K562 (cell line): ENCODE measurements around the gene AURKB. TPM values are rescaled to one million over a fixed set of nuclear protein-coding genes. Genes with fewer than 3 reads are reported as not detected.

Source experiments
- ATF1 ChIP-seq, 2 experiments: fragments of 450-650 bp in 1 of 2; IDR thresholded peaks; 2 replicates each; pipeline ENCODE4 v1.6.1; 2016; ENCODE audit warnings: missing compliant biosample characterization in 1 of 2, missing genetic modification characterization in 1 of 2
- FOXK2 ChIP-seq, 2 experiments: fragments of 450-650 bp; IDR thresholded peaks in 1 of 2; conservative IDR thresholded peaks in 1 of 2; 2 replicates each; pipeline ENCODE4 v1.6.1; 2016; ENCODE audit warnings: low read depth in 2 of 2, mild to moderate bottlenecking in 1 of 2
- NFRKB ChIP-seq: fragments of 450-650 bp; IDR thresholded peaks from 2 replicates; pipeline ENCODE4 v1.6.1; 2016; ENCODE audit warnings: low read depth
- NFYB ChIP-seq: IDR thresholded peaks from 2 replicates; pipeline ENCODE4 v1.6.1; 2011; ENCODE audit warnings: mild to moderate bottlenecking, moderate library complexity; ENCODE audit not compliant: insufficient read length; ENCODE audit errors: extremely low read depth
- RB1 ChIP-seq: fragments of 450-650 bp; IDR thresholded peaks from 2 replicates; pipeline ENCODE4 v1.6.1; 2017; ENCODE audit warnings: low read depth, mild to moderate bottlenecking
- ZBTB1 ChIP-seq: sonication (generic); formaldehyde crosslinking; IDR thresholded peaks from 2 replicates; pipeline ENCODE4 v1.8.1; 2023; ENCODE audit warnings: missing genetic modification reagents, low read depth, mild to moderate bottlenecking, borderline replicate concordance
- ZMIZ1 ChIP-seq, 2 experiments: fragments of 150-350 bp in 1 of 2; IDR thresholded peaks; 2 replicates each; pipeline ENCODE4 v1.6.1; 2012 to 2016; ENCODE audit warnings: low read depth in 2 of 2, low read length in 2 of 2, mild to moderate bottlenecking in 1 of 2, moderate library complexity in 1 of 2
- ZNF121 ChIP-seq: sonication (generic); formaldehyde crosslinking; conservative IDR thresholded peaks from 2 replicates; pipeline ENCODE4 v1.8.0; 2022; ENCODE audit warnings: missing genetic modification reagents
- ZNF232 ChIP-seq: sonication (generic); formaldehyde crosslinking; IDR thresholded peaks from 2 replicates; pipeline ENCODE4 v1.8.0; 2022; ENCODE audit warnings: mild to moderate bottlenecking, missing genetic modification reagents
- ZNF589 ChIP-seq: fragments of 200-800 bp; sonication (Bioruptor generic); IDR thresholded peaks from 2 replicates; pipeline ENCODE4 v1.6.1; 2016; ENCODE audit warnings: low read depth, missing genetic modification characterization, missing compliant biosample characterization
- ZNF592 ChIP-seq: fragments of 450-650 bp; IDR thresholded peaks from 2 replicates; pipeline ENCODE4 v1.6.1; 2017; ENCODE audit warnings: antibody characterized with exemption, mild to moderate bottlenecking
- polyA plus RNA-seq, 8 experiments: library from polyadenylated mRNA; depleted of rRNA in 4 of 8; stranded (reverse) in 5 of 8; unstranded in 3 of 8; fragments of >200 nt; fragmentation: Nextera tagmentation in 2 of 8; fragmentation: Illumina TruSeq in 1 of 8; extraction: Ambion mirVana in 2 of 8; extraction: Trizol in 1 of 8; gene quantifications; 2 replicates each; pipeline versions ENCODE4 v1.2.1 to v1.2.3, GENCODE V29; 2011 to 2014; ENCODE audit warnings: inconsistent platforms in 1 of 8, missing spikeins in 1 of 8
- total RNA-seq, 7 experiments: library from RNA; depleted of rRNA in 6 of 7; stranded (reverse); fragments of >200 nt in 6 of 7; fragmentation: Illumina TruSeq in 2 of 7; extraction: Trizol in 2 of 7; gene quantifications; 2 replicates each; pipeline versions ENCODE4 v1.2.1 to v1.2.3, GENCODE V29; 2011 to 2021; ENCODE audit warnings: low replicate concordance in 1 of 7
- TF ChIP-seq, protein P1 (sequence below): sonication (generic); formaldehyde crosslinking; IDR thresholded peaks from 2 replicates; pipeline ENCODE4 v1.8.0; 2023; ENCODE audit warnings: mild to moderate bottlenecking, missing genetic modification reagents
- TF ChIP-seq, protein P2 (sequence below): sonication (generic); IDR thresholded peaks from 2 replicates; pipeline ENCODE4 v1.6.1; 2016
- TF ChIP-seq, protein P3 (sequence below): fragments of 450-650 bp; formaldehyde crosslinking; IDR thresholded peaks from 2 replicates; pipeline ENCODE4 v1.4.0; 2022; ENCODE audit warnings: missing genetic modification characterization

The AURKB gene
- total and polyA plus RNA-seq, 9 of the 15 experiments (the other 6 are each of a cell fraction or from before 2014, with no cell fraction given): 27.2 to 114 (median 74.8) TPM

DNA sequence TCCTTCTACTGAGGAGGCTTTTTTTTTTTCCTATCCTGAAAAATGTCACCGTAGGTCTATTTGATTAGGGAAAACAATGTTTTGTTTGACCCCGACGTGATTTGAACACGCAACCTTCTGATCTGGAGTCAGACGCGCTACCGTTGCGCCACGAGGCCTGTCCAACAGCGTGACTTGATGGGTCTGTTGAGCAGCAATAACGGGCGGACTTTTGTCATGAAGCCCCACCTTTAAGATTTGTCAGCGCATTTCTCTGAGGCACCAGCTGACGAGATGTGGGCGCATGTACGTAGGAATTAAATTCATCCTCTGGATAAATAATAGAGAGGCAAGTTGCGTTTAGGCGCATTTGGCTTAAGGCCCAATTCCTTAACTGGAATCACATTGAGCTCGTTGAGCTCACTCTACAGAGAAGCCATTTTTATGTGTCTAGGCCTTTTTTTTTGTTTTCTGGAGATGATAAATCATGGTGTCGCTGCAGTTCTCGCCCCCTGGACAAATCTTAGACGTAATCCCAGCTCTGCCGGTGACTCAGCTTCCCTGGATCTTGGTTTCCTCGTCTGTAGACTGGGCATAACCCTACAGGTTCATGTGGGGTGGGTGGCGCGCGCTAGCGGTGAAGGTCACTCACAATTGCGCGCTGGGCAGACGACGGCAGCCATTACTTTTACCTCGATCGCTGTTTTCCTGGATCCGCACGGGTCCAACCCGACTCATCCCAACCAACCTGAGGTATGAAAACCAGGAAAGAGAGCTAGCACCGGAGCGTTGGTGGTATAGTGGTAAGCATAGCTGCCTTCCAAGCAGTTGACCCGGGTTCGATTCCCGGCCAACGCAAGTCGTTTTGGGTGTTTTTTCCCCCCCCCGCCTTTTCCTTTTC is 10.6 kb upstream of the AURKB start (continued):
- TF ChIP-seq ZNF592 (peak; percentile 27), FOXK2 (conservative IDR thresholded peaks at IDR 0.05 in 1 of 2, IDR thresholded peaks at IDR 0.05 in 1 of 2; ENCODE audit: low read depth in 2 of 2) (peak in 1 of 2 experiments; percentile 56; a peak in 2 of 4 replicates), NFYB (no peak), NFRKB (peak; percentile 80), ZMIZ1 (IDR thresholded peaks at IDR 0.05; ENCODE audit: low read depth in 2 of 2, low read length in 2 of 2) (no peak), ZBTB1 (CRISPR knock-in tag) (no peak), ZNF121 (CRISPR knock-in tag) (no peak), ZNF589 (CRISPR knock-in tag) (no peak), ZNF232 (no peak), RB1 (peak; percentile 61; the same call in 1 of the 2 replicates), ATF1 (CRISPR knock-in tag; IDR thresholded peaks at IDR 0.05) (no peak), ATF1 (tag; IDR thresholded peaks at IDR 0.05) (peak; percentile 82)
- TF ChIP-seq, protein P1, sequence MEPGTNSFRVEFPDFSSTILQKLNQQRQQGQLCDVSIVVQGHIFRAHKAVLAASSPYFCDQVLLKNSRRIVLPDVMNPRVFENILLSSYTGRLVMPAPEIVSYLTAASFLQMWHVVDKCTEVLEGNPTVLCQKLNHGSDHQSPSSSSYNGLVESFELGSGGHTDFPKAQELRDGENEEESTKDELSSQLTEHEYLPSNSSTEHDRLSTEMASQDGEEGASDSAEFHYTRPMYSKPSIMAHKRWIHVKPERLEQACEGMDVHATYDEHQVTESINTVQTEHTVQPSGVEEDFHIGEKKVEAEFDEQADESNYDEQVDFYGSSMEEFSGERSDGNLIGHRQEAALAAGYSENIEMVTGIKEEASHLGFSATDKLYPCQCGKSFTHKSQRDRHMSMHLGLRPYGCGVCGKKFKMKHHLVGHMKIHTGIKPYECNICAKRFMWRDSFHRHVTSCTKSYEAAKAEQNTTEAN: no peak
- TF ChIP-seq, protein P2, sequence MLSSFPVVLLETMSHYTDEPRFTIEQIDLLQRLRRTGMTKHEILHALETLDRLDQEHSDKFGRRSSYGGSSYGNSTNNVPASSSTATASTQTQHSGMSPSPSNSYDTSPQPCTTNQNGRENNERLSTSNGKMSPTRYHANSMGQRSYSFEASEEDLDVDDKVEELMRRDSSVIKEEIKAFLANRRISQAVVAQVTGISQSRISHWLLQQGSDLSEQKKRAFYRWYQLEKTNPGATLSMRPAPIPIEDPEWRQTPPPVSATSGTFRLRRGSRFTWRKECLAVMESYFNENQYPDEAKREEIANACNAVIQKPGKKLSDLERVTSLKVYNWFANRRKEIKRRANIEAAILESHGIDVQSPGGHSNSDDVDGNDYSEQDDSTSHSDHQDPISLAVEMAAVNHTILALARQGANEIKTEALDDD: 0 out of 2 replicates have a peak, but pooled peaks have one; percentile 42
- TF ChIP-seq, protein P3, sequence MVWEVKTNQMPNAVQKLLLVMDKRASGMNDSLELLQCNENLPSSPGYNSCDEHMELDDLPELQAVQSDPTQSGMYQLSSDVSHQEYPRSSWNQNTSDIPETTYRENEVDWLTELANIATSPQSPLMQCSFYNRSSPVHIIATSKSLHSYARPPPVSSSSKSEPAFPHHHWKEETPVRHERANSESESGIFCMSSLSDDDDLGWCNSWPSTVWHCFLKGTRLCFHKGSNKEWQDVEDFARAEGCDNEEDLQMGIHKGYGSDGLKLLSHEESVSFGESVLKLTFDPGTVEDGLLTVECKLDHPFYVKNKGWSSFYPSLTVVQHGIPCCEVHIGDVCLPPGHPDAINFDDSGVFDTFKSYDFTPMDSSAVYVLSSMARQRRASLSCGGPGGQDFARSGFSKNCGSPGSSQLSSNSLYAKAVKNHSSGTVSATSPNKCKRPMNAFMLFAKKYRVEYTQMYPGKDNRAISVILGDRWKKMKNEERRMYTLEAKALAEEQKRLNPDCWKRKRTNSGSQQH (CRISPR knock-in tag): no peak
